HEK293T (cell line): Measurements from ENCODE around the gene KLHL22.
A peak's percentile ranks its signal among the peaks of the same experiment; 100 is the strongest.
"Not testable (repeated sequence)": the region's sequence is repeated elsewhere in the genome, so short reads cannot be mapped to it uniquely, and the experiment has no call there.

Source experiments
- CTCF ChIA-PET: fragments of 350-600 bp; formaldehyde crosslinking; extraction: SDS; loops from one replicate; lab custom pipeline; 2021; ENCODE audit warnings: antibody characterized with exemption, inconsistent platforms; lab: Yijun Ruan, JAX
- POLR2A ChIA-PET: fragments of 350-600 bp; formaldehyde crosslinking; extraction: SDS; loops from one replicate; lab custom pipeline; 2020; ENCODE audit warnings: antibody characterized with exemption, inconsistent platforms; lab: Yijun Ruan, JAX
- DNase-seq: peaks from one replicate; pipeline ENCODE4 v3.0.0; 2012; ENCODE audit warnings: mixed read lengths; ENCODE audit errors: extremely low spot score
- ARNT ChIP-seq: fragments of 450-650 bp; IDR thresholded peaks from 2 replicates; pipeline ENCODE4 v1.6.1; 2017; ENCODE audit warnings: mild to moderate bottlenecking
- BHLHE40 ChIP-seq: fragments of 450-650 bp; IDR thresholded peaks from 2 replicates; pipeline ENCODE4 v1.6.1; 2016; ENCODE audit warnings: mild to moderate bottlenecking, moderate library complexity, borderline replicate concordance
- CTBP1 ChIP-seq: fragments of 450-650 bp; IDR thresholded peaks from 2 replicates; pipeline ENCODE4 v1.6.1; 2016; ENCODE audit warnings: borderline replicate concordance
- ELF4 ChIP-seq: fragments of 450-650 bp; IDR thresholded peaks from 2 replicates; pipeline ENCODE4 v1.6.1; 2017; ENCODE audit warnings: antibody characterized with exemption
- FOXA1 ChIP-seq: fragments of 450-650 bp; IDR thresholded peaks from 2 replicates; pipeline ENCODE4 v1.6.1; 2016; ENCODE audit warnings: mild to moderate bottlenecking
- FOXK2 ChIP-seq: fragments of 450-650 bp; IDR thresholded peaks from 2 replicates; pipeline ENCODE4 v1.6.1; 2016; ENCODE audit warnings: mild to moderate bottlenecking
- FOXM1 ChIP-seq: fragments of 450-650 bp; IDR thresholded peaks from 2 replicates; pipeline ENCODE4 v1.6.1; 2017; ENCODE audit warnings: mild to moderate bottlenecking, borderline replicate concordance
- HDGF ChIP-seq: fragments of 450-650 bp; IDR thresholded peaks from 2 replicates; pipeline ENCODE4 v1.6.1; 2017; ENCODE audit warnings: antibody characterized with exemption, borderline replicate concordance
- L3MBTL2 ChIP-seq: fragments of 450-650 bp; conservative IDR thresholded peaks from 2 replicates; pipeline ENCODE4 v1.6.1; 2016; ENCODE audit warnings: mild to moderate bottlenecking
- LEF1 ChIP-seq: fragments of 450-650 bp; IDR thresholded peaks from 2 replicates; pipeline ENCODE4 v1.6.1; 2017; ENCODE audit warnings: mild to moderate bottlenecking, borderline replicate concordance
- NFRKB ChIP-seq: fragments of 450-650 bp; IDR thresholded peaks from 2 replicates; pipeline ENCODE4 v1.6.1; 2016; ENCODE audit warnings: mild to moderate bottlenecking, moderate library complexity
- SP1 ChIP-seq: fragments of 450-650 bp; IDR thresholded peaks from 2 replicates; pipeline ENCODE4 v1.6.1; 2017
- SUZ12 ChIP-seq: fragments of 450-650 bp; IDR thresholded peaks from 2 replicates; pipeline ENCODE4 v1.6.1; 2016; ENCODE audit warnings: mild to moderate bottlenecking
- TARDBP ChIP-seq: fragments of 450-650 bp; IDR thresholded peaks from 2 replicates; pipeline ENCODE4 v1.6.1; 2016
- ZNF384 ChIP-seq: fragments of 450-650 bp; IDR thresholded peaks from 2 replicates; pipeline ENCODE4 v1.6.1; 2016
- TF ChIP-seq, protein P1 (sequence below): fragments of 450-650 bp; IDR thresholded peaks from 2 replicates; pipeline ENCODE4 v1.6.1; 2016

KLHL22 gene

DNA sequence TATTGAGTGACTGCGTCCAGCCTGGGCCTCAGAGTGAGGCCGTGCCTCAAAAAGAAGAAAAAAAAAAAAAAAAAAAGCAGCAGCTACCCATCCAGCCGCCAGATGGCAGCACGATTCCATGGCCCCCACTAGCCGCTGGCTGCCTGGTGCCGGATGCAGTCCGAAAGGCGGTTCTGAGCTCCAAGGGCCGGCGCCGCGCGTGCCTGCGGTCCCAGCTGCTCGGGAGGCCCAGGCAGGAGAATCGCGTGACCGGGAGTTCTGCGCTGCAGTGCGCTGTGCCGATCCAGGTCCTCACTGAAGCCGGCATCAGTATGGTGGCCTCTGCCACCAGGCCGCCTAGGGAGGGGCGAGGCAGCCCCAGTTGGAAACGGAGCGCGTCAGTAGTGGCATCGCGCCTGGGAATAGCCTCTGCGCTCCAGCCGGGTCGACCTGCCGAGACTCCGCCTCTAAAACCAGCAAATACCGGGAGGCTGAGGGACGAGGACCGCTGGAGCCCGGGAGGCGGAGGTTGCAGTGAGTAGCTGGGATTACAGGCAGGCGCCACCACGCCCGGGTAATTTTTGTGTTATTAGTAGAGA, 77.3 kb downstream of the KLHL22 start:
- CTCF ChIA-PET = interaction anchor here (0.6 to 1.9 kb wide), 16 partner anchors 17 to 221 kb away, joined by 3 to 26 read pairs (median 4); partner anchors contain the start of gene MED15
- TF ChIP-seq CTBP1 (no peak), SP1 (no peak), ZNF384 (peak; percentile 100), L3MBTL2 (peak; percentile 77)
- POLR2A ChIA-PET = interaction anchor here (1.0 to 1.7 kb wide), 5 partner anchors 19 to 99 kb away, joined by 4 to 8 read pairs (median 5); partner anchors contain the start of genes DGCR6L and ZNF74
- DNase-seq = peak; percentile 91

DNA sequence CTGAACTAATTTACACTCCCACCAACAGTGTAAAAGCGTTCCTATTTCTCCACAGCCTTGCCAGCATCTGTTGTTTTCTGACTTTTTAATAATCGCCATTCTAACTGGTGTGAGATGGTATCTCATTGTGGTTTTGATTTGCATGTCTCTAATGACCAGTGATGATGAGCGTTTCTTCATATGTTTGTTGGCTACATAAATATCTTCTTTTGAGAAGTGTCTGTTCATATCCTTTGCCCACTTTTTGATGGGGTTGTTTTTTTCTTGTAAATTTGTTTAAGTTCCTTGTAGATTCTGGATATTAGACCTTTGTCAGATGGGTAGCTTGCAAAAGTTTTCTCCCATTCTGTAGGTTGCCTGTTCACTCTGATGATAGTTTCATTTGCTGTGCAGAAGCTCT, 79.9 kb downstream of the KLHL22 start:
- POLR2A ChIA-PET, DNase-seq, CTCF ChIA-PET: not testable (repeated sequence)

GRCh38 chr22:20415241-20415640, 80.4 kb downstream of the KLHL22 start:
- DNase-seq, CTCF ChIA-PET, POLR2A ChIA-PET: not testable (repeated sequence)

DNA sequence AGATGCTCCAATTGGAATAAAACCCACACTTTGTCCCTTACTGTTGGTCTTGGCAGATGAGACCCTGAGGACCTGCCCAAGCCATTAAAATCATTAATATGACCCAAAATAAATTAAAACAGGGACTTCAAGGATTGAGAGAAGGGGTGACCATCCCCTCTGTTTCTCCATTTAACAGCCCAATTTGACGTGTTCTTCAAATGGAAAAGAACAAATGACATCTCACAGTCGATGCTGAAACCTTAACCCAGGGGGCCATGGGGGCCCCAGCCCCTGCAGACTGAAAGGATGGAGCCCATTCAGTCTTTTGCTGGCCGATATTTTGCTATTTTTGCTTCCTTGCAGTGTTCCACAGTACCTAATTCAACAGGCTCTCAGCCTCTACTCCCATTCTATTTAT, 81.1 kb downstream of the KLHL22 start:
- ChIA-PET POLR2A (no interaction called here), CTCF (no interaction called here)
- no peak for DNase-seq
- TF ChIP-seq ARNT (no peak), FOXM1 (no peak), FOXK2 (no peak), SUZ12 (no peak)

DNA sequence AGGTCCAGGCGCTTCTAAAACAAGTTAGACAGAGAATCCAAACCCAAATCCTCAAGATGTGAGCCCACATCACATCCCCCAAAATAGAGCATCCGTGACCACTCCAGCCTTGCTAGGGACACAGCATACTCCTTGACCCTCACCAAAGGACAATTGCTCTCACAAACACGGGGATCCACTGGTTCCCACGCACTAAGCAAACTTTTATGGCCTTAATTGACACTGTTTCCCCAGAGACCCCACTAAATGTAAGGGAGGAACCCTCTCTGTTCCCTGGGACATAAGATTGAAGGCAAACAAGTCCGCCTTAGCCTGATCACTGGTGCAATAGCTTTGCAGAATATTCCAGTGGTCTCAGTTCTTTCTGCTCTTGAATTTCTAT, 81.5 kb downstream of the KLHL22 start:
- POLR2A ChIA-PET = no interaction called here
- CTCF ChIA-PET = no interaction called here
- no peak for DNase-seq
- no peak for TF ChIP-seq CTBP1
- no peak for TF ChIP-seq FOXK2
- TF ChIP-seq HDGF = no peak
- no peak for TF ChIP-seq ARNT
- no peak for TF ChIP-seq FOXM1

GRCh38 chr22:20413217-20414058, 82.2 kb downstream of the KLHL22 start:
- CTCF ChIA-PET = no interaction called here
- POLR2A ChIA-PET = interaction anchor here (1.0 kb wide), 1 partner anchor 20 kb away, joined by 3 read pairs; no protein-coding TSS in a partner anchor
- no peak for DNase-seq
- TF ChIP-seq FOXM1 = no peak
- TF ChIP-seq ARNT = no peak
- no peak for TF ChIP-seq LEF1
- TF ChIP-seq ZNF384 = no peak
- TF ChIP-seq, protein P1, sequence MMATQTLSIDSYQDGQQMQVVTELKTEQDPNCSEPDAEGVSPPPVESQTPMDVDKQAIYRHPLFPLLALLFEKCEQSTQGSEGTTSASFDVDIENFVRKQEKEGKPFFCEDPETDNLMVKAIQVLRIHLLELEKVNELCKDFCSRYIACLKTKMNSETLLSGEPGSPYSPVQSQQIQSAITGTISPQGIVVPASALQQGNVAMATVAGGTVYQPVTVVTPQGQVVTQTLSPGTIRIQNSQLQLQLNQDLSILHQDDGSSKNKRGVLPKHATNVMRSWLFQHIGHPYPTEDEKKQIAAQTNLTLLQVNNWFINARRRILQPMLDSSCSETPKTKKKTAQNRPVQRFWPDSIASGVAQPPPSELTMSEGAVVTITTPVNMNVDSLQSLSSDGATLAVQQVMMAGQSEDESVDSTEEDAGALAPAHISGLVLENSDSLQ = no peak
- no peak for TF ChIP-seq NFRKB
- no peak for TF ChIP-seq CTBP1
- no peak for TF ChIP-seq L3MBTL2
- TF ChIP-seq ELF4 = no peak
- no peak for TF ChIP-seq BHLHE40
- no peak for TF ChIP-seq TARDBP
- TF ChIP-seq FOXA1 = no peak

DNA sequence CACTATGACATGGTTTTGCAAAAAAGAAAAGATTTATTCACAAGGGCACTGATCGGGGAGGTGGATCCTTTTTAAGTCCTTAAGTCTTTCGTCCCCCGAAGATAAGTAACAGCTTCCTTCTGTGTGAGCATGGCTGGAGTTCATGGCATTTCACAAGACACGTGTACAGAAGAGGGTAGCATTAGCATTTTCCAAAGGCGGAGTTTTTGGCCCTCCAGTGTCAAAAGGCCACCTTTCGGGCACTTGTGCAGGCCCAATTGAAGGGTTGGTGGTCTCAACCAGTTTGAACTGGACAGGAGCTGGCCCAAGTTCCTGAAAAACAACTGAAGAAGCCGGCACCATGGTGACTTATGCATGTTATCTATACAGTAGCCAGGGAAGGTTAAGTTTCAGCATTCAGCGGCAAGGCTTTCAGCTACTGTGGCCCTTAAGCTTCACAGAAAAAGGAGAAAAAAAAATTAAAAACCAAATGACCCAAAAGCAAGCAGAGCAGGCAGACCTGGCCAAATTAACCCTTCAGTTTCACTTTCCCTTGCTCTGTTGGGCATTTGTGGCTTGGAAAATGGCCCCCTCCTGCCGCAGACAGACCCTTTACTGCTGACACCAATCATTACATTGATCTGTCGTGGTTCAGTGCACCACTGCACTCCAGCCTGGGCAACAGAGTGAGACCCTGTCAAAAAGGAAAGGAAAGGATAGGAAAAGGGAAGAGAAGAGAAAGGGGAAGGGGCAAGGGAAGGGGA, 83.0 kb downstream of the KLHL22 start:
- ChIA-PET CTCF (no interaction called here), POLR2A (interaction anchor here (1.0 to 1.4 kb wide), 2 partner anchors 19 to 21 kb away, joined by 3 to 5 read pairs; partner anchors contain the start of gene ZNF74)
- TF ChIP-seq FOXM1 (no peak), NFRKB (no peak), CTBP1 (no peak), BHLHE40 (no peak), L3MBTL2 (no peak)
- DNase-seq = no peak

- CTCF ChIA-PET, DNase-seq, POLR2A ChIA-PET: not testable (repeated sequence)
Observed at GRCh38 chr22:20409385-20409784, 86.2 kb downstream of the KLHL22 start.
